NCI-H2196 (cell line): Measurements from ENCODE around the gene ZNF800.

Experiments
- DNase-seq: peaks from one replicate; lab custom pipeline; 2025; ENCODE audit not compliant: unreplicated experiment; lab: John Stamatoyannopoulos, UW

The ZNF800 gene

GRCh38 chr7:127390817-127391590 lies 1.5 kb downstream of the ZNF800 start:
- no peak for DNase-seq

DNA sequence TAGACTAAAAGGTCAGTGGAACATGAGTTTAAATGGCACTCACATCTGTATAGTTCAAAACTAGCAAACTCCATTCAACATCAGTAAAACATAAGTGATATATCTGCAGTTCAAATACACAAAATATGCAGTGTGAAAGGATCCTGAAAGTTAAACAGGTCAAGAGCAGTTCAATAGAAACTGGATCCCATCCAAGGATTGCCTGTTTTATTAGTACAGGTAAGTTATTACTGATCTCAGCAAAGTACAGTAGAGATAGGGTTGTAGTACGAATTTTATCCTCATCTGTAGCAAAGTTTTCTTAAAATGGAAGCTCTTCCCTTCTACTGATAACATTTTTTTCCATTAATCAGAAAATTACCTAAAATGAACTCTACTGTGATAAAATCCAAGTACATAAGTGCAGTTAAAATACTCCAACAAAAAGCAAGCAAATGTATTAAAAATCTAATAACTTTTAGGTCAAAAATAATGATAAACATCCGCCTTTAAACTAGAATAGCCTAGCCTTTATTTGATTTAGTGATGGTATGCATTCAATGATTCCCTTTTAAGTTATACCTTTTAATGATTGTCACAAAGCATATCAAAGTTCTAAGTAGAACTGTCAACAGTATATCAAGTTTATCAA lies 2.2 kb downstream of the ZNF800 start:
- DNase-seq, result no peak

- DNase-seq, result no peak
Measured at GRCh38 chr7:127389321-127389720, 3.2 kb downstream of the ZNF800 start.

DNA sequence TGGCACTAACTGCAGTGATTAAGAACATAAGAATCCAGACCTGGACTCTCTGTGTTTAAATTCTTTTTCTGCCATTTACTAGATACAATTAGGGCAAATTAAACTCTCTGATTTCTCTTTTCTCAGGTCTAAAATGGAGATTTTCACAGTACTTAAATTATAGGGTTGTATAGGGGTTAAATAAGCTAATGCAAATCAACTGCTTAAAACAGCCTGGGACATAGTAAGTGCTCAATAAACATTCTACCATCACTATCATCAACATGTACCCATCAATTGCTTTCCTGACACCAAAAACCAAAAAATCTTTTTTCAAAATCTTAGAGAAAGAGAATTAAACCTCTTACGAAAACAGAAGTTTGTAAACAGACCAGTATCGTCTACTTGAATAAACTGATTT lies 4.5 kb downstream of the ZNF800 start:
- DNase-seq, result no peak

DNA sequence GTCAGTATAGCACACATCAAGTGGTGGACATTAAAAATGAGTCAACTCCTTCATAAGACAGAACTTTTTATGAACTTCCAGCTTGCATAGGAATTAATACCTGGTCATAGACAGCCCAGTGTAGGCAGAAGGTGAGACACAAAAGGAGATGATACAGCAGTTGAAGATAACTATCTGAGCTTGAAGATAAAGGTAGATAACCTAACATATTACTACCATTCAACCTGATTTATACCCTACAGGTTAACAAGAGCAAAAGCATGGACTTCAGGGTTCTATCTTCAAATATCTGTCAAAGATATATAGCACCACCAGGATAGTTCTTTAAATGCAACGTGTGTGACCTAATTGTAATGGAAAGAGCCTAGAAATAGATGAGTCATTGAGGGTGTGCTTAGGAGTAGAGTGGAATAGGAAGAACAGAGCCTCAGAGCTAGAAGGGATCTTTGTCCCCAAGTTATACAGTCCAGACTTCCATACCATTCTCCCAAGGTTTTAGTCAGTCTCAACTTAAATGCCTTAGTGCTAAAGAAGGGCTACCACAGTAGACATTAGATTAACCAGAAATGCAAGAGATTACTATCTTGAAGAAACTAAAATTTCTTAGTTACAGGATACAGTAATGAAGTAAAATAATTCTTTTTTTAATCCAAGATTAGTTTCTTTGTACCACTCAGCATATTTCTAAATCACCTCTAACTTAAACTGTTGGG lies 9.2 kb downstream of the ZNF800 start:
- no peak for DNase-seq

GRCh38 chr7:127382301-127383085 lies 10.0 kb downstream of the ZNF800 start:
- DNase-seq, result no peak

GRCh38 chr7:127380479-127380878 lies 12.0 kb downstream of the ZNF800 start:
- DNase-seq, result no peak

DNA sequence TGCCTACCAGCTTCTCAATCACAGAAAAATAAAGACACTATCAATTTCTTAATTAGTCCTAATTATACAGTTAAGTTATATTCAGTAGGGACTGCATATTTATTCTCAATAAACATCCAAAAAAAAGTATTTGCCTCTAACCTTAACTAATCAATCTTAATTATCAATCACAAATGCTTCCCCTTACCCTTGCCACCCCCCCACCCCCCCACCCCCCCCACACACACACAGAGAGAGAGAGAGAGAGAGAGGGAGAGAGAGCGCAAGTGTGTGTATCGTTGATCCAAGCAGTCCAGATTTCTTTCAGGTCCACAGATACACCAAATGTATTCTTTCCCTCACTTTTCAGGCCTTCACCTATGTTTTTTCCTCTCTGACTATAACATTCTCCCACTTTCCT lies 12.9 kb downstream of the ZNF800 start:
- DNase-seq, result no peak

- DNase-seq, result no peak
Measured at GRCh38 chr7:127378537-127378936, 14.0 kb downstream of the ZNF800 start.

DNA sequence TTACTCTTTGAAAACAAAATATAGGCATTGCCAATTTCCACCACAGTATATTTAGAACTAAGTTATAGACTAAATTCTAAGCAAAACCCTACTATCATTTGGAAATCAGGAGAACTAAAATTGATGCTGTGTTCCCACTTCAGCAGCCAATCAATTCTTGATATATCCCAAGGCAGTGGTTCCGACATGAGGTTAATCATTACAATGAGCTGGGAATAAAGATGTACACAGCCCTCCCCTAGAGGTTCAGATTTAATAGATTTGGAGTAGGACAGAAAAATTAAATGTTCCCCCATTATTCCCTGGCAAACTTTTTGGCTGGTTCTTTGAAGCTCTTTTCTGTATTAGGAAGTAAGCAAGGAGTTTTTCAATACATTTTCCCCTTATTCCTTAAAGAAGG lies 15.1 kb downstream of the ZNF800 start:
- DNase-seq, result no peak

- DNase-seq, result no peak
Measured at GRCh38 chr7:127375631-127376030, 16.9 kb downstream of the ZNF800 start.

DNA sequence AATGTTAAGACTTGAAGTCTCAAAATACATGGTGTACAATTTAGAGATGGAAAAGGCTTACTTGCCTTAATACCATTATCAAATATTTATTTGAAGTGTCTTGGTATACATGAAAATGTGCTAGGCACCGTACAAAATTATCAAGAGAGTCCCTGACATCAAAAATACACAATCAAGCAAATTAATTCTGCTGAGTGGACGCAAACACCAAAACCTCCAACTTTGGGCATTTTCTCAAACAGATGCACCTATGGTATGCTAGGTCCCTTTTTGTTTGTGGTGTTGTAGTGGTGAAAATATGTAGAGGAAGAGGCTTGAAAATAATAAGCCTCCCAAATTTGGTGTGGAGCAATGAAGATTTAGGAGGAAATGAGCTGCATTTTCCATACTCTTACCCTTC lies 24.8 kb downstream of the ZNF800 start:
- DNase-seq, result no peak

- no peak for DNase-seq
Measured at GRCh38 chr7:127366680-127367079, 25.8 kb downstream of the ZNF800 start.

DNA sequence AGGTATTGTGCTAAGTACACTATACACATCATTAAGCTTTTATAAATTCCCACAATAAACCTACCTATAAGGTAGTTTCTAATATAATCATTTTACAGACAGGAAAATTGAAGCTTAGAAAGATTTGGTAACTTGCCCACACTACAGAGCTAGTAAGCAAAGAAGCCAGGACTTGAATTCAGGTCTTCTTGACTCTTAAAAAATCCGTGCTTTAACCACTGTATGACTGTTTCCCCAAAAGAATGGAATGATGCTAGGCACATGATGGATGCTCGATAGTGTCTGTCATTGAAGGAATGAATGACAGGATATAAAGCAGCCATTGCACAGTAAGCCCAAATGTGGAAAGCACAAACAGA lies 26.6 kb downstream of the ZNF800 start:
- no peak for DNase-seq

- DNase-seq, result no peak
Measured at GRCh38 chr7:127365164-127365956, 27.1 kb downstream of the ZNF800 start.

DNA sequence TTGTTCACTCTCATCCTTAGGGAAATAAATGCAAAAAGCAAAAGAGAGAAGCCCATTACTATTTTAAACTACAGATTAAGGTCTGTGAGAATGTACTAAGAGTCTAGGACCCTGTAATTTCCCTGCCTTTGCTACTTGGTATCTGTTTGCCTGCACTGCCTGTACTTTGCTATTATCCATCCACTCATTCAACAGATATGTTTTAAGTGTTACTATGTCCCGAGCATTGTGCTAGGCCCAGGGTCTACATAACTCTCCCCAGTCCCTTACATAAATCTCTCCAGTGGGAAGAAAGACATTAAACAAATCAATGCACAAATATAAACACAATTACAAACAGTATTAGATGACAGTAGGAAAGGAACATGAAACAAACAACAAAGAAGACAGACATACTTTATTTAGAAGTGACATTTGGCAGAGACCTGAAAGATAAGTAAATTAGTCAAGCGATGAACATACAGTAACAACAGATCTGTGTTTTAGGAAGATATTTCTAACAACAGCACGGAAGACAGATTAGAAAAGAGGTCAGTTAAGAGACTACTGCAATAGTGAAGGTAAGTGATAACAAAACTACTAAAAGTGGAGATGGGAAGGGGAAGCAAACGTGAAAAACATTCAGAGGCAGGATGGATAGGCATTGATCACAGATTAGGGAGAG lies 30.0 kb downstream of the ZNF800 start:
- no peak for DNase-seq

DNA sequence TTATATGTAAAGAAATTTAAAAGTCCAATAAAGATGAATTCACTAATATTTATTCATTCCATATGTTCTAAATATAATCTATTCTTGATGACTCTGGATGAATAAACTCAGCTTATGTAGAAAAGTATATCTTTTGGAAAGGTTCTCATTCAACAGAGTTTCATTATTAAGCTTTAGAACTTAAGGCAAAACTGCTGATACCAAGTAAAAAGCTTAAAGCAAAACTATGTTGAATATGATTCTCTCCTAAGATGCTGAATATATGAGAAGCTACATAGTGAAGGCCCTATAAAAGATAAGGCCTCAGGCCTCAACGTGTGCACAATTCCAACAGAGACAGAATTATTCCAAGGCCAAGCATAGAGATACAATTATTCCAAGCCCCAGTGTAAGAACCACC lies 30.8 kb downstream of the ZNF800 start:
- DNase-seq, result no peak

GRCh38 chr7:127359011-127359410 lies 33.5 kb downstream of the ZNF800 start:
- DNase-seq, result no peak

DNA sequence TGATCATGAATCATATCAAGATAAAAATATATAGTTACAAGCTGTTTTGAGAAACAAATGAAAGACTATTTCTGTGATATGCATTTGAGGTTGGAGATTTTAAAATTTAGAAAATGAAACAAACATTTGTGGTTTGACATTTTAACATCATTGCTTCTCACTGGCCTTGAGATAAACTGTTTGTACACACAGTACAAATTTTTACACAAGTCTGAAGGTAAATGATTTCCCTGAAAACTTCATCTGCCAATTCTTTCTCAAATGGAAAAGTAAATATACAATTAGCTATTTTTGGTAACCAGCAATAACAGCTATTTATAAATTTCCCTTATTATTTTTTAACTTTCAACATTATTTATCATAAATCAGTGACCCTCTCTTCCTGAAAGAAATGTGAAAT lies 38.6 kb downstream of the ZNF800 start:
- DNase-seq, result no peak

DNA sequence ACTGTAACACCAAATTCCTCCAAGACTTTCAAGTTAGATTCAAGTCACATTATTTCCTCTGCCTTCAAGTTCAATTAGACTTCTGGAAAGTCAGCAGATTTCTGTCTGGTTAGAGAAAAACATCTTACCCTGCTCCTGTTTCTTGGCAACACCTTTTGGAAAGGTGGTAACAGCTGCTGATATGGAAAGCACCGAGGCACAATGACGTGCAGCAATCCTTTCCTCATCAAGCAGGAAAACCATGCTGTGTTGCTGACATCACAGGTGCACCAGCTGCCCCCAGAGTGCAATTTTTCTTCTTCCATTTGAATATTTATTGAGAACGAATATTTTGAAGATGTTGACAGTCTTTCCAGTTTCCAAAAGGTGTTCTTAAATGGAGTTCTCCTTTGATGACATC lies 41.9 kb downstream of the ZNF800 start:
- DNase-seq, result no peak
